ENCODE measurements around the gene ACOT6.
A peak's percentile ranks its signal among the peaks of the same experiment; 100 is the strongest.

The ACOT6 gene

DNA sequence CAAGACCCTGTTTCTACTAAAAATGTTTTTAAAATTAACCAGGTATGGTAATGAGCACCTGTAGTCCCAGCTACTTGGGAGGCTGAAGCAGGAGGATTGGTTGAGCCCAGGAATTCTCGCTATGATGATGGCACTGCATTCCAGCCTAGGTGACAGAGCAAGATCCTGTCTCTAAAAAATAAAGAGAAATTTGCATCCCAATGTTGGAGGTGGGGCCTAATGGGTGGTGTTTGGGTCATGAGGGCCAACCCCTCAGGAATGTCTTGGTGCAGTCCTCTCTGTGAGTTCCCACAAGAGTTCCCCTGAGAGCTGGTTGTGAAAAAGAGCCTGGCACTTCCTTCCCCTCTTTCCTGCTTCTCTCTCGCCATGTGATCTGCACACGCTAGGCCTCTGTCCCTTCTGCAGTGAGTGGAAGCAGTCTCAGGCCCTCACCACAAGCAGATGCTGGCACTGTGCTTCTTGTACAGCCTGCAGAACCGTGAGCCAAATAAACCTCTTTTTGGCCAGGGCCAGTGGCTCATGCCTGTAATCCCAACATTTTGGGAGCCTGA, 11.3 kb downstream of the ACOT6 start:
- Histone ChIP-seq H3K36me3 (ENCODE audit: control insufficient read depth in 2 of 2, insufficient read depth in 1 of 2, low read length in 2 of 2) (no peaks in the 10 kb centered on the region), H3K4me1 (ENCODE audit: control insufficient read depth, insufficient read depth, low read length) (no peaks in the 10 kb centered on the region), H3K9me3 (ENCODE audit: control insufficient read depth, insufficient read depth, low read depth, low read length) (no peaks in the 10 kb centered on the region), H3K27ac (ENCODE audit: extremely low read depth, low read depth, low read length) (no peak overlapping the region), H3K4me3 (ENCODE audit: low read depth, low read length) (no peak overlapping the region)
- ChIA-PET POLR2A (interaction anchor here (0.6 kb wide), 1 partner anchor 54 kb away, joined by 4 read pairs; no protein-coding TSS in a partner anchor), CTCF (no interaction called here)
- TF ChIP-seq ZNF514 (tag by site-specific recombination; IDR thresholded peaks at IDR 0.05) (no peak), ZNF266 (tag by site-specific recombination; IDR thresholded peaks at IDR 0.05; ENCODE audit: low read depth) (no peak), ZNF211 (tag by site-specific recombination; IDR thresholded peaks at IDR 0.05; ENCODE audit: low read depth) (no peak), ZNF239 (tag by site-specific recombination; IDR thresholded peaks at IDR 0.05) (no peak), ZNF37A (tag by site-specific recombination; IDR thresholded peaks at IDR 0.05) (no peak)

DNA sequence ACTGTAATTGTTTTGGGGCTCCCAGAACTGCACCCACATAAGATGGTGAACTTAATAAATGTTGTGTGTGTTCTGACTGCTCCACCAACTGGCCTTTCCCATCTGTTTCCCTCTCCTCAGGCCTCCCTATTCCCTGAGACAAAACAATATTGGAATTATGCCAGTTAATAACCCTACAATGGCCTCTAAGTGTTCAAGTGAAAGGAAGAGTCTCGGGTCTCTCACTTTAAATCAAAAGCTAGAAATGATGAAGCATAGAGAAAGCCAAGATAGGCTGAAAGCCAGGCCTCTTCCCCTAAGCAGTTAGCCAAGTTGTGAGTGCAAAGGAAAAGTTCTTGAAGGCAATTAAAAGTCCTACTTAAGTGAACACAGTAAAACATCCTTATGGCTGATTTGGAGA, 13.4 kb downstream of the ACOT6 start:
- TF ChIP-seq PRDM1 (tag by site-specific recombination; IDR thresholded peaks at IDR 0.05) (0 out of 2 replicates have a peak, but pooled peaks have one; percentile 32), ZNF558 (tag by site-specific recombination; IDR thresholded peaks at IDR 0.05) (no peak)
- H3K4me3 ChIP-seq (ENCODE audit: low read depth, low read length) = no peak overlapping the region
- POLR2A ChIA-PET = interaction anchor here (1.3 kb wide), 1 partner anchor 135 kb away, joined by 3 read pairs; the partner anchor contains the start of gene RIOX1
- H3K9me3 ChIP-seq (ENCODE audit: control insufficient read depth, insufficient read depth, low read depth, low read length) = no peaks in the 10 kb centered on the region
- H3K27ac ChIP-seq (ENCODE audit: extremely low read depth, low read depth, low read length) = no peak overlapping the region
- H3K36me3 ChIP-seq (ENCODE audit: control insufficient read depth in 2 of 2, insufficient read depth in 1 of 2, low read length in 2 of 2) = no peaks in the 10 kb centered on the region
- no peaks in the 10 kb centered on the region for H3K4me1 ChIP-seq (ENCODE audit: control insufficient read depth, insufficient read depth, low read length)
- CTCF ChIA-PET = interaction anchor here (0.9 to 1.1 kb wide), 2 partner anchors 8 to 452 kb away, joined by 4 read pairs; no protein-coding TSS in a partner anchor

DNA sequence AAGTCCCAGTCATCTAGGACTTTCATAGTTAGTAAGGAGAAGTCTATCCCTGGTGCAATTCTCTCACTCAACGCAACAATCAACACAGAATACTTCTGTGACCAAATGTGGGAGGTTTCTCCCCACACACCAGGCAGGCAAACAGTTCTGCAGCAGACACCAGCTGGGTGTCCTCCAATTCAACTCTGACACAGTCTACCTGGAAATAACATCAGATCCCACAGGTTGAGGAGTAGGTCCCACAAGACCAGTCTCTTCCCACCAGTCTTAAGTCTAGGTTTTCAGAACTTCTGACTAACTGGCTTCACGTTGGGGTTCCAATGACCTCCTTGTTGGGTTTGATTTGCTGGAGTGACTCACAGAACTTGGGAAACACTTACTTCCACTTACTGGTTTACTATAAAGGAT, 14.8 kb downstream of the ACOT6 start:
- ChIA-PET POLR2A (interaction anchor here (1.3 kb wide), 1 partner anchor 137 kb away, joined by 3 read pairs; the partner anchor contains the start of gene RIOX1), CTCF (interaction anchor here (0.6 to 1.6 kb wide), 3 partner anchors 55 to 658 kb away, joined by 3 to 4 read pairs (median 4); no protein-coding TSS in a partner anchor)
- no peaks in the 10 kb centered on the region for H3K4me1 ChIP-seq (ENCODE audit: control insufficient read depth, insufficient read depth, low read length)
- no peaks in the 10 kb centered on the region for H3K9me3 ChIP-seq (ENCODE audit: control insufficient read depth, insufficient read depth, low read depth, low read length)
- H3K4me3 ChIP-seq (ENCODE audit: low read depth, low read length) = no peak overlapping the region
- no peaks in the 10 kb centered on the region for H3K36me3 ChIP-seq (ENCODE audit: control insufficient read depth in 2 of 2, insufficient read depth in 1 of 2, low read length in 2 of 2)
- TF ChIP-seq, protein P1, sequence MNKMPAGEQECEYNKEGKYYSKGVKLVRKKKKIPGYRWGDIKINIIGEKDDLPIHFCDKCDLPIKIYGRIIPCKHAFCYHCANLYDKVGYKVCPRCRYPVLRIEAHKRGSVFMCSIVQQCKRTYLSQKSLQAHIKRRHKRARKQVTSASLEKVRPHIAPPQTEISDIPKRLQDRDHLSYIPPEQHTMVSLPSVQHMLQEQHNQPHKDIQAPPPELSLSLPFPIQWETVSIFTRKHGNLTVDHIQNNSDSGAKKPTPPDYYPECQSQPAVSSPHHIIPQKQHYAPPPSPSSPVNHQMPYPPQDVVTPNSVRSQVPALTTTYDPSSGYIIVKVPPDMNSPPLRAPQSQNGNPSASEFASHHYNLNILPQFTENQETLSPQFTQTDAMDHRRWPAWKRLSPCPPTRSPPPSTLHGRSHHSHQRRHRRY (tag by site-specific recombination; IDR thresholded peaks at IDR 0.05) = no peak
- no peak for TF ChIP-seq KLF10 (tag by site-specific recombination; IDR thresholded peaks at IDR 0.05)
- TF ChIP-seq, protein P2, sequence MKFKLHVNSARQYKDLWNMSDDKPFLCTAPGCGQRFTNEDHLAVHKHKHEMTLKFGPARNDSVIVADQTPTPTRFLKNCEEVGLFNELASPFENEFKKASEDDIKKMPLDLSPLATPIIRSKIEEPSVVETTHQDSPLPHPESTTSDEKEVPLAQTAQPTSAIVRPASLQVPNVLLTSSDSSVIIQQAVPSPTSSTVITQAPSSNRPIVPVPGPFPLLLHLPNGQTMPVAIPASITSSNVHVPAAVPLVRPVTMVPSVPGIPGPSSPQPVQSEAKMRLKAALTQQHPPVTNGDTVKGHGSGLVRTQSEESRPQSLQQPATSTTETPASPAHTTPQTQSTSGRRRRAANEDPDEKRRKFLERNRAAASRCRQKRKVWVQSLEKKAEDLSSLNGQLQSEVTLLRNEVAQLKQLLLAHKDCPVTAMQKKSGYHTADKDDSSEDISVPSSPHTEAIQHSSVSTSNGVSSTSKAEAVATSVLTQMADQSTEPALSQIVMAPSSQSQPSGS (tag by site-specific recombination; IDR thresholded peaks at IDR 0.05; ENCODE audit: low read depth) = no peak
- TF ChIP-seq ZNF292 (tag by site-specific recombination; IDR thresholded peaks at IDR 0.05; ENCODE audit: borderline replicate concordance, low read depth) = no peak
- no peak for TF ChIP-seq ZNF214 (tag by site-specific recombination; IDR thresholded peaks at IDR 0.05; ENCODE audit: borderline replicate concordance)
- TF ChIP-seq ZNF610 (tag by site-specific recombination; IDR thresholded peaks at IDR 0.05; ENCODE audit: borderline replicate concordance) = no peak
- H3K27ac ChIP-seq (ENCODE audit: extremely low read depth, low read depth, low read length) = no peak overlapping the region

DNA sequence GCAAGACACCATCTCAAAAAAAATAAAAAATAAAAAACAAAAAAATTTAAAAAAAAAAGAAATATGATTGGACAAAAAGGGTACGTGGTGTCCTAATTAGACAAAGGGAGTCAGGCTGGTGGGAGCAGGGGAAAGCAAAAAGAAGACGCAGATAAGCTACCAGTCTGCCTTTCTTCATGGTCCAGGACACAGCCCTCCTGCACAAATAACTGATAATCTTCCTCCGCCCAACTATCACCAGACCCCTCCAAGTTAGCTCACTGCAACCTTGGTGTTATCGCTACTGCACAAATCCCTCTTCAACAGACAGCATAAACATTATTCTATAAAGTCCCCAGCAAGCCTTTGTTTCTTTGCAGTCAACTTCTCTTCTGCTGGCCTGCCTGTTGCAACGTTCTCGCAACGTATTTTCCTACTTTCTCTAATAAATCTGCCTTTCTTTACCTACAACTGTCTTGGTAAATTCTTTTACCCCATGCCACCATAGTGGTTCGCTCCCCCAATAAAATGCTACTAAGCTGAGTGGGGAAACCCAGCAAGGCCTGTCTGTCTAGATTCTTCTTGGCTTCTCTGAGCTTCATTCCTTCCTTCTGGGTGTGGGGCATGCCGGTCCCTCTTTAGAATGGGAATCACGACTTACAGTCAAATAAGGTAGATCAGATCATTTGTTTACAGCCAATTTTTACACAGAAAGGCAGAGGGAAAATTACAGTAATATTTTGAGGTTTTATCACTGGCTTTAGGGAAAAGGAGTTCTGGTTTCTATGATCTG, 17.9 kb downstream of the ACOT6 start:
- Histone ChIP-seq H3K9me3 (ENCODE audit: control insufficient read depth, insufficient read depth, low read depth, low read length) (no peaks in the 10 kb centered on the region), H3K27ac (ENCODE audit: extremely low read depth, low read depth, low read length) (no peak overlapping the region), H3K4me3 (ENCODE audit: low read depth, low read length) (no peak overlapping the region), H3K36me3 (ENCODE audit: control insufficient read depth in 2 of 2, insufficient read depth in 1 of 2, low read length in 2 of 2) (no peaks in the 10 kb centered on the region), H3K4me1 (ENCODE audit: control insufficient read depth, insufficient read depth, low read length) (no peaks in the 10 kb centered on the region)
- ChIA-PET CTCF (interaction anchor here (0.7 to 1.2 kb wide), 4 partner anchors 12 to 122 kb away, joined by 3 to 5 read pairs (median 4); no protein-coding TSS in a partner anchor), POLR2A (no interaction called here)
- TF ChIP-seq ZNF214 (tag by site-specific recombination; IDR thresholded peaks at IDR 0.05; ENCODE audit: borderline replicate concordance) (no peak), ZNF391 (tag by site-specific recombination; IDR thresholded peaks at IDR 0.05; ENCODE audit: borderline replicate concordance, low read depth) (no peak), ZNF157 (tag by site-specific recombination; IDR thresholded peaks at IDR 0.05) (no peak), ZNF140 (tag by site-specific recombination; IDR thresholded peaks at IDR 0.05) (no peak)
- TF ChIP-seq, protein P3, sequence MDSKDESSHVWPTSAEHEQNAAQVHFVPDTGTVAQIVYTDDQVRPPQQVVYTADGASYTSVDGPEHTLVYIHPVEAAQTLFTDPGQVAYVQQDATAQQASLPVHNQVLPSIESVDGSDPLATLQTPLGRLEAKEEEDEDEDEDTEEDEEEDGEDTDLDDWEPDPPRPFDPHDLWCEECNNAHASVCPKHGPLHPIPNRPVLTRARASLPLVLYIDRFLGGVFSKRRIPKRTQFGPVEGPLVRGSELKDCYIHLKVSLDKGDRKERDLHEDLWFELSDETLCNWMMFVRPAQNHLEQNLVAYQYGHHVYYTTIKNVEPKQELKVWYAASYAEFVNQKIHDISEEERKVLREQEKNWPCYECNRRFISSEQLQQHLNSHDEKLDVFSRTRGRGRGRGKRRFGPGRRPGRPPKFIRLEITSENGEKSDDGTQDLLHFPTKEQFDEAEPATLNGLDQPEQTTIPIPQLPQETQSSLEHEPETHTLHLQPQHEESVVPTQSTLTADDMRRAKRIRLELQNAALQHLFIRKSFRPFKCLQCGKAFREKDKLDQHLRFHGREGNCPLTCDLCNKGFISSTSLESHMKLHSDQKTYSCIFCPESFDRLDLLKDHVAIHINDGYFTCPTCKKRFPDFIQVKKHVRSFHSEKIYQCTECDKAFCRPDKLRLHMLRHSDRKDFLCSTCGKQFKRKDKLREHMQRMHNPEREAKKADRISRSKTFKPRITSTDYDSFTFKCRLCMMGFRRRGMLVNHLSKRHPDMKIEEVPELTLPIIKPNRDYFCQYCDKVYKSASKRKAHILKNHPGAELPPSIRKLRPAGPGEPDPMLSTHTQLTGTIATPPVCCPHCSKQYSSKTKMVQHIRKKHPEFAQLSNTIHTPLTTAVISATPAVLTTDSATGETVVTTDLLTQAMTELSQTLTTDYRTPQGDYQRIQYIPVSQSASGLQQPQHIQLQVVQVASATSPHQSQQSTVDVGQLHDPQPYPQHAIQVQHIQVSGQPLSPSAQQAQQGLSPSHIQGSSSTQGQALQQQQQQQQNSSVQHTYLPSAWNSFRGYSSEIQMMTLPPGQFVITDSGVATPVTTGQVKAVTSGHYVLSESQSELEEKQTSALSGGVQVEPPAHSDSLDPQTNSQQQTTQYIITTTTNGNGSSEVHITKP (tag by site-specific recombination; IDR thresholded peaks at IDR 0.05) = 0 out of 2 replicates have a peak, but pooled peaks have one; percentile 40
- TF ChIP-seq, protein P4, sequence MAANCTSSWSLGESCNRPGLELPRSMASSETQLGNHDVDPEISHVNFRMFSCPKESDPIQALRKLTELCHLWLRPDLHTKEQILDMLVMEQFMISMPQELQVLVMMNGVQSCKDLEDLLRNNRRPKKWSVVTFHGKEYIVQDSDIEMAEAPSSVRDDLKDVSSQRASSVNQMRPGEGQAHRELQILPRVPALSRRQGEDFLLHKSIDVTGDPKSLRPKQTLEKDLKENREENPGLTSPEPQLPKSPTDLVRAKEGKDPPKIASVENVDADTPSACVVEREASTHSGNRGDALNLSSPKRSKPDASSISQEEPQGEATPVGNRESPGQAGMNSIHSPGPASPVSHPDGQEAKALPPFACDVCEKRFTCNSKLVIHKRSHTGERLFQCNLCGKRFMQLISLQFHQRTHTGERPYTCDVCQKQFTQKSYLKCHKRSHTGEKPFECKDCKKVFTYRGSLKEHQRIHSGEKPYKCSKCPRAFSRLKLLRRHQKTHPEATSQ (tag by site-specific recombination; IDR thresholded peaks at IDR 0.05) = no peak
